Stimulated activated CD4-positive, alpha-beta T cell treated with anti-CD3 and anti-CD28 coated beads, Interleukin-15, amount 100 ng/mL, for 1 hour (primary cell): Measurements from ENCODE around the gene OSBPL7.

Experiments used
- DNase-seq, 2 donors: peaks; one replicate each; pipeline ENCODE4 v3.0.0-alpha.2; 2020; ENCODE audit warnings: low read depth in 1 of 2, low spot score in 1 of 2

OSBPL7 gene

GRCh38 chr17:47829870-47830269, 8.3 kb upstream of the OSBPL7 start:
- no peak for DNase-seq

- no peak for DNase-seq
Observed at GRCh38 chr17:47823519-47823918, 1.9 kb upstream of the OSBPL7 start.

DNA sequence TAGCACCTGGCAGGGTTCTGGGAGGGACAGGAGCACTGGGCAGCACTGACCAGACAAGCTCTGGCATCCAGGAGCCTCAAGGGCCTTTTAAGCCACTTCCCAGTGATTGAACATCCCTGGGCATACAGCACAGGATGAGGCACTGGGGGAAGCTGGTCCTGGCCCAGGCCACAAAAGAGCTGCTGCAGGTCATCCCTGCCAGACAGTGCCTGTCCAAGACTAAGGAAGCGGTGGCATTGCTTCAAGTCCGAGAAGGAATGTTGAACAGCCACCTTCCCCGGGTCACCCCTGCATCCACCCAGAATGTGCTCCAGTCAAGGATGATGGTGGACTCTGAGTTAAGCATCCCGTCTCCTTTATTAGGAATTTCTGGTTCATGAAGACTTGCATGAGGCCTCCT, 1.2 kb upstream of the OSBPL7 start:
- DNase-seq, result no peak

GRCh38 chr17:47821031-47821423, 567 bp downstream of the OSBPL7 start:
- no peak for DNase-seq

GRCh38 chr17:47820033-47820789, 1.4 kb downstream of the OSBPL7 start:
- no peak for DNase-seq

GRCh38 chr17:47819475-47819874, 2.1 kb downstream of the OSBPL7 start:
- no peak for DNase-seq

GRCh38 chr17:47818002-47818695, 3.4 kb downstream of the OSBPL7 start:
- DNase-seq, result no peak

GRCh38 chr17:47816947-47817346, 4.6 kb downstream of the OSBPL7 start:
- no peak for DNase-seq

- DNase-seq, result no peak
Observed at GRCh38 chr17:47816111-47816735, 5.4 kb downstream of the OSBPL7 start.

GRCh38 chr17:47815106-47815918, 6.3 kb downstream of the OSBPL7 start:
- no peak for DNase-seq

- DNase-seq, result no peak
Observed at GRCh38 chr17:47813512-47814031, 8.0 kb downstream of the OSBPL7 start.

DNA sequence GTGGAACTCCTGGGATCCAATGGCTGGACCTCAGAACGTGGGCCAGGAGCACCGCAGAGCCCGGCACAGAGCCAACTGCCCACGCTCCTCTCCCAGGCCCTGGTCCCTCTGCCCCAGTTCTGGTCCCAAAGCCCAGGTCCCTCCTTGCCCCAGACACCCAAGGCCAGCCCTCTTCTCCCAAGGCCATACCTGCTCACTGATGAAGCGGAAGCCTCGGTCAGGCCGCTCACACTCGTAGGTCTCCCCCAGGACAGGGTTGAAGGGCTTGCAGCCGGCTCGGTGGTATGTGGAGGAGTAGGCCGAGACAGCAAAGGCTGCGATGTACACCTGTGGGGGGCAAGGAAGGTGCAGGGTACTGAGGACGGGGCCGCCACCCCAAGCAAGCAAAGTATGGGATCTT, 8.5 kb downstream of the OSBPL7 start:
- no peak for DNase-seq

GRCh38 chr17:47812146-47812920, 9.3 kb downstream of the OSBPL7 start:
- DNase-seq, result no peak

- DNase-seq, result no peak
Observed at GRCh38 chr17:47811709-47812108, 9.9 kb downstream of the OSBPL7 start.

DNA sequence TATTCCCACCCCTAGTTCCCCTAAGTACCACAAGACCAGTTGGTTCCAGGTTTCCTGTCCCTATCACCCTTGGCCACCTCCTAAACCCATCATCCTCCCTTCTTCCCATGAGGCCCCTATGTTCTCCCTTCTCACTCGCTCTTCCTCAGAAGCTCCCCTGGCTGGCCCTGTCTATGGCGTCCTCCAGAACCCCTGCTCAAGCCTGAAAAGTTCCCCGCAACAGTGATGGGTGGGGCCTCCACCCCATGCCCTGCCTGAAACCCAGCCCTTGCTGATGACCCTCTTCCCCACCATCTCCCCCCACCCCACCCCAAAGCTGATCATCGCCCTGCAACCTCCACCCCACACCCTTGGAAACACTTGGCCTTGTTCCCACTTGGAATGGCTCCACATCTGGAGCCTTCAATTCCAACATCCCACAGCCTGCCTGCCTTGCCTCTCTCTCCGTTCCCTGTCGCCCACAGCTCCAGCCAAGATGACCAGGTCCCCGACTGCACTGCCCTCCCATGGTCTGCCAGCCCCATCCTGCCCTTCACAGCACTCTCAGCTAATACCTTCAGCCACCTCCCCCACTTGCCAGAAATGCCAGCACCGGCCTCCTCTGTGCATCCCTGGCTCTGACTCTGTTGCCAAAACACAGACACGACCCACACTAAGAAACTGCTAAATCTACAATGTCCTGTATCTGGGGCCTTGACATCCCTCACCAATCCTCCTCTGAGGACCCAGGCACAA, 10.5 kb downstream of the OSBPL7 start:
- DNase-seq, result no peak

DNA sequence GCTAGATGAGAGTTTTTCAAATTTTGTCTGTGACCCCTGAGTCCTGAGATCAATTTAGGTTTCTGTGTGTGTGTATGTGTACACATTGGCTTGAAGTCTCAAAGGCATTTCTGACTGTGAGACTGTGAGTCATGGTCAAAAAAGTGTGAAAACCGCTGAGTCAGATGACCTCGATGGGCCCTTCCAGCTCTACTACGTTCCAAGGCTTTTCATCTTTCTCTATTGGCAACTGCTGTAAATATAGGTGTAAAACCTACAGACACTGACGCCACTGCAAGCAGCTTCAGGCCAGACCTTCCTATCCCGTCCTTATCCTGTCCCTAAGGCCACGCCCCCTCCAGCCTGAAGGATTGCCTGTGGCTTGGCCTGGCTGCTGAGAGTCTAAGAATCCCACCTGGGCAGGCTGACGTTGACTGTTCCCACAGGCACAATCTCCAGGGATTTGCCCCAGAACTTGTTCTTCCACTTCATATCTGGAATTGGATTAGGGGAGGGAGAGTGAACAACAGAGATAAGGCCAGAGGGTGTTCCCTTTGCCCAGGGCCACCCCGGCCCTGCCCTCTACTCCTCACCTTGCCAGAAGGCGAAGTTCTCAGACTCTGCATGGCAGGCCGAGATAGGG, 11.3 kb downstream of the OSBPL7 start:
- no peak for DNase-seq

- DNase-seq, result no peak
Observed at GRCh38 chr17:47808830-47809480, 12.6 kb downstream of the OSBPL7 start.

- no peak for DNase-seq
Observed at GRCh38 chr17:47808036-47808829, 13.4 kb downstream of the OSBPL7 start.
